ENCODE results near the gene AOX1.

Gene AOX1

DNA sequence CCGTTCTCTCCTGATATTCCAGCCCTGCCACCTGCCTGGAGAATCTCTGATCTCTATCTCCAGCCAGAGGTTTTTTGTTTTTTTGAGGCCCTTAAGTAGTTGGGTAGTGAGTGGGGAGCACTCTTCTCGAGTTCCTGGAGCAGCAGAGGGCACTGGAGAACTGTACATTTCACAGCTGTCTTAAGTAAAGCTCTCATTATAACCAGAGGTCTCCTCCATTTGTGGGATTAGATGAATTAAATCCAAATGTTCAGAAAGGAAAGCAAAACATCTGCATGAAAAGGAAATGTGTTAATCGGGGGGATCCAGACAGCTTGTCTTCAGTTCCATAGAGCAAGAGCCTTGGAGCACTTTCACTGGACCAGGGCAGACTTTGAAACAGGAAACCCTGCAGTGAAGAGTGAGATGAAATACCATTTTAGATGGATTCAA lies 32.8 kb downstream of the AOX1 start:
- TF ChIP-seq, protein P1, sequence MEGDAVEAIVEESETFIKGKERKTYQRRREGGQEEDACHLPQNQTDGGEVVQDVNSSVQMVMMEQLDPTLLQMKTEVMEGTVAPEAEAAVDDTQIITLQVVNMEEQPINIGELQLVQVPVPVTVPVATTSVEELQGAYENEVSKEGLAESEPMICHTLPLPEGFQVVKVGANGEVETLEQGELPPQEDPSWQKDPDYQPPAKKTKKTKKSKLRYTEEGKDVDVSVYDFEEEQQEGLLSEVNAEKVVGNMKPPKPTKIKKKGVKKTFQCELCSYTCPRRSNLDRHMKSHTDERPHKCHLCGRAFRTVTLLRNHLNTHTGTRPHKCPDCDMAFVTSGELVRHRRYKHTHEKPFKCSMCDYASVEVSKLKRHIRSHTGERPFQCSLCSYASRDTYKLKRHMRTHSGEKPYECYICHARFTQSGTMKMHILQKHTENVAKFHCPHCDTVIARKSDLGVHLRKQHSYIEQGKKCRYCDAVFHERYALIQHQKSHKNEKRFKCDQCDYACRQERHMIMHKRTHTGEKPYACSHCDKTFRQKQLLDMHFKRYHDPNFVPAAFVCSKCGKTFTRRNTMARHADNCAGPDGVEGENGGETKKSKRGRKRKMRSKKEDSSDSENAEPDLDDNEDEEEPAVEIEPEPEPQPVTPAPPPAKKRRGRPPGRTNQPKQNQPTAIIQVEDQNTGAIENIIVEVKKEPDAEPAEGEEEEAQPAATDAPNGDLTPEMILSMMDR (IDR thresholded peaks at IDR 0.05; ENCODE audit: low read depth, low read length, poor library complexity, severe bottlenecking), result no peak
- TF ChIP-seq EZH2phosphoT487 (IDR thresholded peaks at IDR 0.05; ENCODE audit: borderline replicate concordance, low read length), result no peak
- Histone ChIP-seq H3F3A (ENCODE audit: control insufficient read depth, insufficient read depth) (no peaks in the 10 kb centered on the region), H4K20me1 (ENCODE audit: control insufficient read depth, insufficient read depth, low read depth, low read length) (no peaks in the 10 kb centered on the region), H3K9me3 (ENCODE audit: control insufficient read depth, insufficient read depth, low read length) (no peaks in the 10 kb centered on the region), H3K36me3 (ENCODE audit: control insufficient read depth, low read length) (no peaks in the 10 kb centered on the region), H3K79me2 (ENCODE audit: control insufficient read depth, low read length) (no peaks in the 10 kb centered on the region), H3K4me1 (ENCODE audit: control insufficient read depth, low read length) (no peaks in the 10 kb centered on the region), H3K4me2 (ENCODE audit: low read length) (no peak overlapping the region), H3K4me3 (ENCODE audit: low read length) (no peak overlapping the region), H3K9me2 (replicated peaks; ENCODE audit: control insufficient read depth, low read length) (no peaks in the 10 kb centered on the region), H3K27me3 (ENCODE audit: control insufficient read depth, low read length) (peaks cover 5% of the 10 kb centered on the region; the same call in 1 of the 2 replicates), H3K27ac (ENCODE audit: low read depth, low read length) (no peak overlapping the region)

DNA sequence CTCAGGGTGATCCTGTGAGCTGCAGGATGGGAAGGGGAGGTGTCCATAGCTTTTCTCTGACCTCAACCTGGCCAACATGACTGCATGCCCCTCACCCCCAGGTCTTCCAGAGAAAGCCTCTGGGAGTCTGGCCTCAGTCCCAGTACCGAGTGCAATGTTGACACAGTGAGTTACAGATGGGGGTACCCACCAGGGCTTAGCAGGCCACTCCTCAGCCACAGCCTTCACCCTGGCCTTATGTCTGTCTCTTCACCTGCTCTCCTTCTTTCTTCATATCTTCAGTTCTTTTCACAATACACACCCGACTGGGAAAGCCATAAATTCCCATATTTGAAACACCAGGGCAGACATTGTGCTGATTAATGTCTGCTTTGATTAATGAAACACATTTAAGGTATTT lies 33.5 kb downstream of the AOX1 start:
- Histone ChIP-seq H3K27ac (ENCODE audit: low read depth, low read length) (no peak overlapping the region), H3K4me2 (ENCODE audit: low read length) (no peak overlapping the region), H3K9me3 (ENCODE audit: control insufficient read depth, insufficient read depth, low read length) (no peaks in the 10 kb centered on the region), H3K4me1 (ENCODE audit: control insufficient read depth, low read length) (no peaks in the 10 kb centered on the region), H3K36me3 (ENCODE audit: control insufficient read depth, low read length) (no peaks in the 10 kb centered on the region), H3K27me3 (ENCODE audit: control insufficient read depth, low read length) (peaks cover 4% of the 10 kb centered on the region; the same call in 1 of the 2 replicates), H3K9me2 (replicated peaks; ENCODE audit: control insufficient read depth, low read length) (no peaks in the 10 kb centered on the region), H4K20me1 (ENCODE audit: control insufficient read depth, insufficient read depth, low read depth, low read length) (no peaks in the 10 kb centered on the region), H3F3A (ENCODE audit: control insufficient read depth, insufficient read depth) (no peaks in the 10 kb centered on the region), H3K79me2 (ENCODE audit: control insufficient read depth, low read length) (no peaks in the 10 kb centered on the region), H3K4me3 (ENCODE audit: low read length) (no peak overlapping the region)
- no peak for TF ChIP-seq EZH2phosphoT487 (IDR thresholded peaks at IDR 0.05; ENCODE audit: borderline replicate concordance, low read length)
- TF ChIP-seq, protein P1 (IDR thresholded peaks at IDR 0.05; ENCODE audit: low read depth, low read length, poor library complexity, severe bottlenecking), result no peak

DNA sequence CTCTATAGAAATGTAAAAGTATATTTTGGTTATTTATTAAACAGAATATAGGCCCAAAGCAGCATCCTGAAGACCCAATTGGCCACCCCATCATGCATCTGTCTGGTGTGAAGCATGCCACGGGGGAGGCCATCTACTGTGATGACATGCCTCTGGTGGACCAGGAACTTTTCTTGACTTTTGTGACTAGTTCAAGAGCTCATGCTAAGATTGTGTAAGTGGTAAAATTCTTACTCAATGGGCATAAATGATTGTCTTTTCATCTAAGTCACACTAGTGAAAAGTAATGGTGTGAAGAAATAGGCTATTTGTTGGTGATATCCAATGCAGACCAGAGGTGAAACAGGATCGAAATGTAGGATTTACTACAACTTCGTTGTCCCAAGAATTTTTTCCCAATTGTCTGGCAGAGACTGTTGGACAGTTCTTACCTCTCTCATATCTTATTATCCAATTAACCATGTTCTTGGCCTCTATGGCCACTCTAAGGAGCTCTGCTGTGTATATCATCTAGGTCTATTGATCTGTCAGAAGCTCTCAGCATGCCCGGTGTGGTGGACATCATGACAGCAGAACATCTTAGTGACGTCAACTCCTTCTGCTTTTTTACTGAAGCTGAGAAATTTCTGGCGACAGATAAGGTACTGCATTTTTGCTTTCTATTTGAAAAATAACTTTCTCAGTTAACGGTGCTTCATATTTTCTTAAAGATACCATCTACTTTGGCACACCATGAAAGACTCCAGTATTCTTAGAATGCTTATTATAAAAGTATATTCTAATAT lies 35.0 kb downstream of the AOX1 start:
- TF ChIP-seq, protein P1 (IDR thresholded peaks at IDR 0.05; ENCODE audit: low read depth, low read length, poor library complexity, severe bottlenecking), result no peak
- no peak for TF ChIP-seq EZH2phosphoT487 (IDR thresholded peaks at IDR 0.05; ENCODE audit: borderline replicate concordance, low read length)
- H3K4me3 ChIP-seq (ENCODE audit: low read length), result no peak overlapping the region
- H3K4me1 ChIP-seq (ENCODE audit: control insufficient read depth, low read length), result no peaks in the 10 kb centered on the region
- H3K9me2 ChIP-seq (replicated peaks; ENCODE audit: control insufficient read depth, low read length), result no peaks in the 10 kb centered on the region
- no peaks in the 10 kb centered on the region for H3K79me2 ChIP-seq (ENCODE audit: control insufficient read depth, low read length)
- no peak overlapping the region for H3K27ac ChIP-seq (ENCODE audit: low read depth, low read length)
- H3K27me3 ChIP-seq (ENCODE audit: control insufficient read depth, low read length), result peaks cover 4% of the 10 kb centered on the region; the same call in 1 of the 2 replicates
- H3K4me2 ChIP-seq (ENCODE audit: low read length), result no peak overlapping the region
- no peaks in the 10 kb centered on the region for H4K20me1 ChIP-seq (ENCODE audit: control insufficient read depth, insufficient read depth, low read depth, low read length)
- no peaks in the 10 kb centered on the region for H3K9me3 ChIP-seq (ENCODE audit: control insufficient read depth, insufficient read depth, low read length)
- H3F3A ChIP-seq (ENCODE audit: control insufficient read depth, insufficient read depth), result no peaks in the 10 kb centered on the region
- no peaks in the 10 kb centered on the region for H3K36me3 ChIP-seq (ENCODE audit: control insufficient read depth, low read length)
